Activated naive CD8-positive, alpha-beta T cell treated with anti-CD3 and anti-CD28 coated beads, Interleukin-2, amount 50 U/mL, for 24 hours (primary cell): ENCODE measurements around the gene PSAPL1.

Experiments used
- ATAC-seq: fragments of 150-1000 bp; cut with Tn5 transposase; one replicate; pipeline ENCODE4 v1.10.0; 2021
- DNase-seq: peaks from one replicate; pipeline ENCODE4 v3.0.0; 2021
- H3K27ac Mint-ChIP-seq: one replicate; pipeline ENCODE4 v1.8.0; 2021; ENCODE audit warnings: mild to moderate bottlenecking, mixed read lengths
- H3K27me3 Mint-ChIP-seq: one replicate; pipeline ENCODE4 v1.8.0; 2021; ENCODE audit warnings: mixed read lengths
- H3K36me3 Mint-ChIP-seq: one replicate; pipeline ENCODE4 v1.8.0; 2021; ENCODE audit warnings: low read depth, mixed read lengths
- H3K4me1 Mint-ChIP-seq: one replicate; pipeline ENCODE4 v1.8.0; 2021; ENCODE audit warnings: mixed read lengths
- H3K4me3 Mint-ChIP-seq: one replicate; pipeline ENCODE4 v1.8.0; 2021; ENCODE audit warnings: mild to moderate bottlenecking, moderate library complexity, mixed read lengths
- H3K9me3 Mint-ChIP-seq: one replicate; pipeline ENCODE4 v1.8.0; 2021; ENCODE audit warnings: mixed read lengths

Gene PSAPL1

GRCh38 chr4:7382634-7383014 is 52.1 kb downstream of the PSAPL1 start:
- ATAC-seq (no peak), DNase-seq (no peak)
- Mint-ChIP-seq H3K36me3 (no peaks in the 10 kb centered on the region), H3K9me3 (peaks cover 10% of the 10 kb centered on the region), H3K4me1 (no peaks in the 10 kb centered on the region), H3K4me3 (no peak overlapping the region), H3K27ac (no peak overlapping the region), H3K27me3 (peaks cover 11% of the 10 kb centered on the region)

- no peak for ATAC-seq
- no peaks in the 10 kb centered on the region for H3K36me3 Mint-ChIP-seq
- H3K4me3 Mint-ChIP-seq: no peak overlapping the region
- no peak overlapping the region for H3K27ac Mint-ChIP-seq
- no peak for DNase-seq
- peaks cover 6% of the 10 kb centered on the region for H3K9me3 Mint-ChIP-seq
- peaks cover 17% of the 10 kb centered on the region for H3K27me3 Mint-ChIP-seq
- H3K4me1 Mint-ChIP-seq: no peaks in the 10 kb centered on the region
Measured at GRCh38 chr4:7381890-7382633, 52.7 kb downstream of the PSAPL1 start.

- H3K9me3 Mint-ChIP-seq: peaks cover 6% of the 10 kb centered on the region
- no peaks in the 10 kb centered on the region for H3K36me3 Mint-ChIP-seq
- ATAC-seq (no peak), DNase-seq (no peak)
- no peak overlapping the region for H3K27ac Mint-ChIP-seq
- H3K27me3 Mint-ChIP-seq: peaks cover 20% of the 10 kb centered on the region
- no peaks in the 10 kb centered on the region for H3K4me1 Mint-ChIP-seq
- no peak overlapping the region for H3K4me3 Mint-ChIP-seq
Measured at GRCh38 chr4:7381221-7381889, 53.4 kb downstream of the PSAPL1 start.
